Dermis blood vessel endothelial cell (primary cell): ENCODE measurements around the gene UBR4. TPM values are rescaled to one million over a fixed set of nuclear protein-coding genes. Genes with fewer than 3 reads are reported as not detected.
"Not testable (repeated sequence)": the region's sequence is repeated elsewhere in the genome, so short reads cannot be mapped to it uniquely, and the experiment has no call there.

Experiments
- DNase-seq: peaks from one replicate; pipeline ENCODE4 v3.0.0; 2010
- total RNA-seq: library from RNA; depleted of rRNA; stranded (reverse); fragments of >200 nt; gene quantifications from 2 replicates; pipeline ENCODE4 v1.2.3, GENCODE V29; 2014

Gene UBR4
- total RNA-seq, 1 donor from 2014 or later, result 95.1 TPM

GRCh38 chr1:19220080-19220846 is 10.2 kb upstream of the UBR4 start:
- no peak for DNase-seq

DNA sequence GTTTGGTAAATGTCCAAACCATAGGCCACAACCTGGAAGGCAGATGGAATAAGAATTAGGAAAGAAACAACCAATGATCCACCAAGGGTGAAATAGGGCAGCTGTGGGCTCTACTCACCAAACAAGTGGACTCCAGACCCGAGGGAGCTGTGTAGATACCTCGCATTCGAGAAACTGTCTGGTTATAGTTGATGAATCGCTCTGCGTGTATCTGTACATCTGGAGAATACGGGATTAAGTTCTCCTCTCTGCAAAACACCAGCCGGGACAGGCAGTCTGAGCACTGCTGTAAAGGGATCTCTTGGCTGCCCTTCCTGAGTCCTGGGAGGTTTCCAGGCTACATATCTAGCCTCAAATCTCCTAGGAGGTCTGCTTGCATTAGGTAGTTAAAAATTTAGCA is 9.4 kb upstream of the UBR4 start:
- no peak for DNase-seq

- not testable (repeated sequence) for DNase-seq
Observed at GRCh38 chr1:19216585-19216984, 6.5 kb upstream of the UBR4 start.

DNA sequence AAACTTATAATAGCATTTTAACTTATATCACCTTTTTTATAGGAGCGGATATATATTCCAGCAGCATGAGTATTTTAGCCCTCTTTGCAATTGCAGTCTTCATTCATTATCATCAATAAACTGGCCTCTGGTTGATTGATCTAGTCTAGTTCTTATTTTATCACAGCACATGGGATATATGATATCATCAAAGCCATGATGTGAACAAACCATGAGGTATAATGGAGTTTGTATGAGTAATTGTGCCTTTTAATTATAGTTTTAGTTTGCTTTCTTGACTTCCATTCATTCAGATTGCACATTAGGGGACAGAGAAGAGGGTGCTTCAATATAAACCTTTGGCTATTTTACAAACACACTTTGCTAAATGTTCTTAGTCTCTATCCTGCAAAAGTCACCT is 3.5 kb upstream of the UBR4 start:
- no peak for DNase-seq

GRCh38 chr1:19212167-19212566 is 2.1 kb upstream of the UBR4 start:
- no peak for DNase-seq

DNA sequence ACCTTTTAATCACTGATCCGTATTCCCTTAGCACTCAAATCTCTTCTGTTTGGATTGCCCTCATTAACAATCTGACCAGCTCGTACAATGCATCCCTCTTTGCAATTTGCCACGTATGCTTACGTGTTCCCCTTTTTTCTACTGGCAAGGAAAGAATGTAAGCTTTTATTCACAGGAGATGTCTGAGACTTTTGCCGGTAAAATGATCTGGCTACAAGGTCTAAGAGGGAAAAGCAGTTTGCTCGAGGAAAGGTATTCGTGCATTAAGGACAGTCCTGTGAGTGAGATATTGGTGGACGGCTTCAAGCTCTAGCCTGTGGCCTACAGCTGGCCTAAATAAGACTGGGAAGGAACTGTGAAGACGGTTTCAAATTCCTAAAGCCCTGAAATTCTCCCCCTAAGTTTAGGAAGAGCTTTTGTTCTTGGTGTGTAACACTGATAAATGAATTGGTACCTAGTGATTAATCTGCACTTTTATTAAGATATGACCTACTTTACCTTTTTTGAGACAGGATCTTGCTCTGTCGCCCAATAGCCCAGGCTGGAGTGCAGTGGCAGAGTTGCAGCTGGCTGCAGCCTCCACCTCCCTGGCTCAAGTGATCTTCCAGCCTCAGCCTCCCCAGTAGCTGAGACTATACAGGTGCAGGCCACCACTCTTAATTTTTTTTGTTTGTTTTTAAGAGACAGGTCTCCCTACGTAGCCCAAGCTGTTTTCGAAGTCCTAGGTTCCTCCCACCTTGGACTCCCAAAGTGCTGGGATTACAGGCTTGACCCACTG is 895 bp upstream of the UBR4 start:
- DNase-seq, result peak; percentile 32

DNA sequence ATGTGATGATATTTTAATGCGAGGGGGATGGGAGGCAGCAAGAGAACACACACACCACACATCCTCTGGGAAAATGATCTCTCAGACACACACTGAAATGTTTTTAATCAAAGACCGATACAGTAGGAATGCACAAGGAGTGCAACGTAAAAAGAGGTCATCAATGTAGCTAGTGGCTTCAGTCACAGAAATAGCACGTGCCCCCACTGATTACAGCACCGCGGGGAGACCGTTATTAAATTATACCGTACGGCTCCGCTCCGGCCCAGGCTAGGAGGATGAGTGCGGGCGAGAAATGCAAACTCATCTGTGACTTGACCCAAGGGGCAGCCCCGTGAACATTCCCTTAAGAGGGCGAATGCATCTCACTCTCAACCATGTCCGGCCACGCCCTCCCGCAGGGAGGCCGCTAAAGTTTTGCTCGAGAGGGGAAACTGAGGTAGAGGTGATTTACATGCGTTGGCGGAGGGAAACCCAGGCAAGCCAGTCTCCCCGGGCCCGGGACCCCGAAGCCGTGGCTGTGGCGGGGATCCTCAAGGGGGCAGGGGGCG is 552 bp downstream of the UBR4 start:
- DNase-seq, result peak; percentile 50

DNA sequence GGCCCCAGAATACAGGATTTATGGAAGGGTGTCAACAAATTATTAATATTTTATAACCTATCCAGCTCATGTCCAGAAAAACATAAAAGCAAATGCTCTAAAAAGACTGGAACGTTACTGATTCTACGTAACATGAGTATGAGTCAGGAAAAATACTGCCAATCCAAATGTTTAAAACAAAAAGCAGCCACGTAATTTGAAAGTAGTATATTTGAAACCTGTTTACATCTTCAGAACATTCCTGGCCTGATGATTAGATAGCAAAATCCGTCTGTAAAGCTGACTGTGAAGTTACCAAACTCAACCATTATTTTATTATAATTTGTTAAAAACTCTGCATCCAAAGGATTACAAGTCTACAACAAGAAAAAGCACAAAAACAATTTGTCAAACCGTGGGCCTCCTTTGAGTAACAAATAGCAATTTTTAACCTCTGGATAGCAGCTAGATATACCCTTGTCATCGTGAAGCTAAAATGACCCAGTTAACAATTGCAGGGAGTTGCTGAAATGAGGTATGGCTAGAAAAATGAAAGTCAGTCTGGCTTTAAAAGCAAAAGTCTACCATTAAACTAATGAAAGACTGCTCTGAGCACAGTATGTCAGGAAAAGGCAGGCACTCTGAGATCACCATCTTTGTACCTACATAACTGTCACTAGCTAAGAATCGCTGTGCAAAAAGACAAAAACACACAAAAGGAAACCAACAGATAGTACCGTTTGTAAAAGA is 1.2 kb downstream of the UBR4 start:
- DNase-seq, result peak; percentile 28

DNA sequence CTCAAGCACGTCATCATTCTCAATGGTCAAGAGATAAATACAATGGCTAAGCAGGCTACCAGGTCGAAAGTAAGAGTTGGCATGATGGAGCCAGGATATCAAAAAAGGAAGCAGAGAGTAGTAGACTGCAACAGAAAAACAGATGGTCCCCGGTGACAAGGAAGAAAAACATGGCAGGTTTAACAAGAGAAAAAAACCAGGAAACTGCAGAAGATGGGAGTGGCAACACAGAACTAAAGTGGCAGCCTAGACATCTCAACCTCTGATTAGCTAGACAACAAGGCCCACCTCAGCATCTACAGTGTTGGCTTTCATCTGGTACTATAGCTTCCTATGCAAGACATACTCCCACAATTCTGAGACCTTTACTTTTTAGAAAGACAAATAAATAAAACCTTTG is 3.1 kb downstream of the UBR4 start:
- DNase-seq, result no peak

GRCh38 chr1:19205845-19206244 is 4.2 kb downstream of the UBR4 start:
- DNase-seq, result no peak

GRCh38 chr1:19205403-19205802 is 4.7 kb downstream of the UBR4 start:
- no peak for DNase-seq

- peak; percentile 17 for DNase-seq
Observed at GRCh38 chr1:19204446-19205266, 5.4 kb downstream of the UBR4 start.

GRCh38 chr1:19203440-19203839 is 6.6 kb downstream of the UBR4 start:
- DNase-seq, result peak; percentile 68

DNA sequence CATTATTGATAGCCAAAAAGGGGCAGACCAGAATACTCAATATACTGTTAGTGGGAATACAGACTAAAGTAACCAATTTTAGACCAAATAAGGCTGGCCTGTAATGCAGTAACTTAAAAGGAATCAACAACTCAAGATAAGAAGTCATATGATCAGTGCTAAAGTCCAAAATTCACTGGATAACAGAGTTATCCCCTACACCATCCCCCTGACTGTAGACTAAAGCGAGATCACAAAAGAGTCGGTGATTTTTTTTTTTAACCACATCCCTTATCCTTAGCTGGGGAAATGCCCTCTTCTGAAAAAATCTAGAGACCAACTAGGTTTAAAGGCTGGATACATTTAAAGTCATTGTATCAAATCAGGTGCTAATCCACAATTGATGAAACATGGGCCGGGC is 7.7 kb downstream of the UBR4 start:
- DNase-seq, result no peak

DNA sequence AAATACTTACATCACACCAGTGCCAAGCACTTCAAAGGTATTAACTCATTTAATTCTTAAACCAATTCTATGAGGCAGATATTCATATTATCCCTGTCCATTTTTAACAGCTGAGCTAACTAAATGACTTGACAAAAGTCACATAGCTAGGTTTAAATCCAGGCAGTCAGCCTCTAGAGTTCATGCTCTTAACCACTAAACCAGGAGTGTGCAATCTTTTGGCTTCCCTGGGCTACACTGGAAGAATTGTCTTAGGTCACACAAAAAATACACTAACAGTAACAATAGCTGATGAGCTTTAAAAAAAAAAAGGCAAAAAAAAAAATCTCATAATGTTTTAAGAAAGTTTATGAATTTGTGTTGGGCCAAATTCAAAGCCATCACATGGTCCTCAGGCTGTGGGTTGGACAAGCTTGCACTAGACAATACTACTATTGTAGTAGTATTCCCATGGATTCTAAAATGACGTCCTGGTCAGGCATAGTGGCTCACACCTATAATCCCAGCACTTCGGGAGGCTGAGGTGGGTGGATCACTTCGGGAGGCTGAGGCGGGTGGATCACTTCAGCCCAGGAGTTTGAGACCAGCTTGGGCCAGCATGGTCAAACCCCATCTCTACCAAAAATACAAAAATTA is 10.0 kb downstream of the UBR4 start:
- DNase-seq, result no peak

DNA sequence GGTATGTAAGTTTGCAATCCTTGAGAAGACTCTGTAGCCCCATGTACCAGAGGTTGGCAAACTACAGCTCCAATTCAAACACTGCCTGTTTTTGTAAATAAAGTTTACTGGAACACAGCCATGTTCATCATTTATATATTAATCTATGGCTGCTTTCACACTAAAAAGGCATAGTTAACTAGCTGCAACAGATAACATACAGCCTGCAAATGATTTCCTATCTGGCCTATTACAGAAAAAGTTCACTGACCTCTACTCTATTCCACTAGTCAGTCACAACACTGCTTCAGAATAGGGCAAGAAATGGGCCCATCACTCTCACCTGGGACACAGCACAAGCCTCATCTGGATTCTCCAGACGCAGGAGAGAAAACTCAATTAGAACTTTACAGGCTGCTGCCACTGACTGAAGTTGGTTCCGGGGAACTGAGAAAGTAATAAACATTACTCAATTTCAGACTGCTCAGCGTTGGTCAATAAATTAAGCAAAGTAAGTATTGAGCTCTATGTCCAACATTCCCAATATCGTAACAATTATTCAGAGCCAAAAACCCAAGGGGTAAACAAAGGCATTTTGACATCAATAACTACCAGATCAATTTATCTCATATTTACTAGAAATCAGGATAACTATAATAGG is 10.6 kb downstream of the UBR4 start:
- DNase-seq, result no peak

DNA sequence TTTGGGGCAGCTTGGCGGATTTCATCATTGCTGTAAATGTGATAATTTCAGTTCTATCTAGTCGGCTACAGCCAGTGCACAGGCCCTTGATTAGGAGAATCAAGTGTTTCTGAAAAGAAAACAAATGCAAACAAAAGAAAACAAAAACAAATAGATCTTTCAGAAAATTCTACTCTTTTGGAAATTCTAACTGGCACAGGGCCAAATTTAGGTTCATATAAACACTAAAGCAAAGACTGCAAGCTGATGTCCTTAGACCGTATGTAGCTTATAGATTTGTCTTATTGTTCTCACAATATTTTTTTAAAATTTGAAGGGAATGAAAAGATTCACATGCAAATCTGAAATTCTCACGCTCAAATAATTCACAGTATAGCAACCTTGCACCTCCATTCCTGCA is 11.2 kb downstream of the UBR4 start:
- no peak for DNase-seq

DNA sequence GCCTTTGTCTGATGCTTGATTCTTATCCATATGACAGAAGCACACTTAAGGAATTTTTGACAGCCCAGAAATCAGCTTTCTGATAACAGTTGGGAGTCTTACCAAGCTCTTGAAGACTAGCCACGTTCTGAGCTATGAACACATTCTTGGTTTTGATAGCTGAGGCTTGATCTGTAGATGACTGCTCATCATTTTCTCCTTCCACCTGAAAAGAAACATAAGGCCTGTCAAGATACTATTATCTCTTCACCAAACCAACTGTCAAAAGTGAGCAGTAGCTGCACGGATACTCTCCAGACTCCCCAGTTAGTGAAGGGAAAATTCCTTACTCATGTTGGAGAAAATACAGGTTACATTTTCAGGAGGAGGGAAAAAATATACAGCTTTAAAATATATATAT is 12.2 kb downstream of the UBR4 start:
- no peak for DNase-seq

DNA sequence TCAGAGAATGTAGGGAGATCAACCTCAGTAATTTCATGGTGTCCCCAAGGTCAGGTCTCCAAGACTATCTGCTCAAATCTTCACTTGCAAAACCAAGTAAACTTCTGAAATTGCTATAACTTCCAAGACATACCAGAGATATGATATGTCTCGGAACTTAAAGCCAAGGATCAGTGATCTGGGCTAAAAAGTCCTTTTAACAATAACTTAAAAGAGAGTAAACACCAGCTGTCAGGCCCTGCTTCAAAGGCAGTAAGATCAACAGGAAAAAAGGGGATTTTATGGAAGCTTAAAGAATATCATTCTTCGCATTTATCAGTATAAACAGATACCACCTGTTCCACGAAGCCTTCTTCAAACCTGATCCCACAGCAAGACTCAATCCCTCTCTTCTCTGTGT is 13.7 kb downstream of the UBR4 start:
- DNase-seq, result no peak

DNA sequence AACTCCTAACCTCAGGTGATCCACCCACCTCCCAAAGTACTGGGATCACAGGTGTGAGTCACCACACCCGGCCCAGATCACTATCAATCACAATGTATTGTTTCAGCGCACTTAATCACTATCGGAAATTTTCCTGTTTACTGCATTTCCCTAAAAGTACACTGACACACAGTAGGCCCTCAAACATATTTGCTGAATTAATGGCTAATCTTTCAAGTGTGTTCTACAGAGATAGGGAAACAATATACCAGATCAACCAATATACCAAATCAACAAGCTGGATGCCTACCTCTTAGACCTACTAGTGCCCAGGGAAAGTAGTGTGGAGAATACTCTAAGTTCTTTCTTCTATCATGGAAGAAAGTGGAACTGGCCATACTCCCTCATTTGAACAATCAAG is 17.1 kb downstream of the UBR4 start:
- DNase-seq, result peak; percentile 10

DNA sequence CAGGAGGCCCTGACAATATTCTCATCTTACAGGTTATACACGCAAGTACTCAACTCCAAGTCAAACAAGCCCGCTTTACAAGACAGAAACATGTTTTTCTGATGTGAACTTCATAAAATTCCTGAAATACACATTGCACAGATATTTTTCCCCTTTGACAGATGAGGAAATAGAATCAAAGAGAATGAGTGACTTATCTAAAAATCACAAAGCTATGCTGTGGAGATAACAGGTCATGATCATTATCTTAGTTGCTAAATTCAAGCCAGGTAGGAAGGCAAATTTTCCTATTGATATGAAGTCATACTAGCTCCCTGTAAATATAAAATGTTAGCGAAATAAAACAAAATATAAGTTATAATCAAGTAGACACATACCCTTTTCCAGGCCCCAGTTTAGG is 18.3 kb downstream of the UBR4 start:
- DNase-seq, result no peak
